Fibroblast of pulmonary artery (primary cell): ENCODE results near the gene PIN4.

Experiments
- DNase-seq: peaks from one replicate; pipeline ENCODE4 v3.0.0-alpha.2; 2010; ENCODE audit warnings: low read depth
- H3K4me3 ChIP-seq: replicated peaks from 2 replicates; pipeline ENCODE4 v1.5.1; 2011; ENCODE audit warnings: low read depth, mild to moderate bottlenecking, control low read depth, low read length, moderate library complexity
- CTCF ChIP-seq: IDR thresholded peaks from 2 replicates; pipeline ENCODE4 v1.5.1; 2011; ENCODE audit warnings: mild to moderate bottlenecking, control low read depth, low read length, inconsistent platforms; ENCODE audit errors: missing control alignments

PIN4 gene

DNA sequence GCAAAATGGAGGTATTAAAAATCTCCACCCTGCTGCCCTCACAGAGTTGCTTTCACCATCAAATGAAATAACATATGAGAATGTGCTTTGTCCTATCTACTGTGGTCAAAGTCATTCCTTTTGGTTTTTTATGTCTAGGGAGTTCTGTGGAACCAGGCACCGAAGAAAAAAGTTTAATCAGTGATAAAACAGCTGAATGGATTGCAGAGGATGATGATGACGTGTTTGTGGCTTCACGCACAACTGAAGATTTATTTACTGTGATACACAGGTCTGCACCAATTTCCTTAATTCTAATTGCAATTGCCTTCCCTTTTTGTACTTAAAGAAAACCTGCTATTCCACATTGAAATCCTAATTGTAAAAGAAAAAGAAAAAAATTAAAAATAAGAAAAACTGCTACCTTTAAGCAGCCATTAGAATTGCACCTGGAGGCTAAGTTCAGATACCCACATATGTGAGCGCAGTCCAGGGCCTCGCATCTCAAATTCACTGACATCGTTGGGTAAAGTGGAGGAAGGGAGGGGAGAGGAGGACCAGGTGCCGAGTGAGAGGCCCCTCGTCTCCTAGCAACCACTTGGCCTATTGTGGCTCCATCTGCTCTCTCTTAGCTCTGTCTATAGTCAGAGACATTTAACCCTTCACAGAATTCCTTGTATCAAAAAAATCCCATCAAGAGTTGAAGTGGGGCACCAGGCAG is 39.3 kb upstream of the PIN4 start:
- H3K4me3 ChIP-seq: no peak overlapping the region
- no peak for DNase-seq
- no peak for TF ChIP-seq CTCF

- H3K4me3 ChIP-seq: no peak overlapping the region
- no peak for DNase-seq
- no peak for TF ChIP-seq CTCF
Measured at GRCh38 chrX:72142794-72143608, 38.6 kb upstream of the PIN4 start.

- no peak for DNase-seq
- TF ChIP-seq CTCF: no peak
- H3K4me3 ChIP-seq: no peak overlapping the region
Measured at GRCh38 chrX:72143609-72143907, 38.0 kb upstream of the PIN4 start.

DNA sequence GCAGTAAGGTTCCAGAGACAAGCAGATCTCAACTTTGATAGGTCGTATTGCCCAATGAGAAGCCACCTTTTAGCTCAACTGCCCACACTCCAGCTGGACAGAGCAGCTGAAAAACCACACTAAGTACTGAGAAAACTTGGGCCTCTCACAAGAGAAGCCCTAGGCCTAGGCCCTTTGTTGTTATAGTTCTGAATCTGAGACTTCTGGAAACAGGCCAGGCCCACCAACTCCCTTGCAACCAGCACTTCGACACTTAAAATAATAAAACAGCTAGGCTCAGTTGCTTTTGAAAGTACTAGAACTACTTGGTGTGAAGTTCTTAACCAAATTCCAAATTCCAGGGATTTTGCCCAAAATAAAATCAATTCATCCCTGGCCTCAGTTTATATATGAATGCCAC is 36.4 kb upstream of the PIN4 start:
- no peak overlapping the region for H3K4me3 ChIP-seq
- DNase-seq: no peak
- no peak for TF ChIP-seq CTCF

DNA sequence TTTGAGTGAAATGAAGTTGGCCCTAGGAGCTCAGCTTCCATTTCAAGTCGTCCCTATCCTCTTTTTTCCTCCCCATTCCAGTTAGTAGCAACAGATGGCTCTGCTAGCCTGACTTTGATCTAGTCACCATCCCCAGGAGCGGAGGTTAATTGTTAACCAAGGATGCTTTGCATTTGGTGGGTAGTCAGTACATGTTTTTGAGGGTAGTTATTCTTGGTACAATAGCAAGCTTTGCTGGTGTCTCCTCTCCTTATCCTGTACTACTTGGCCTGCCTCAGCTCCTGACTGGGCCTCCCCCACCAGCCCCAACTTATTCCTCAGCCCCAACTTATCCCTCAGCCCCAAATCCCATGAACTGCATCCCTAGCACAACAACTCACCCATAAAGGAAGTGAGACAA is 35.0 kb upstream of the PIN4 start:
- TF ChIP-seq CTCF: no peak
- DNase-seq: no peak
- H3K4me3 ChIP-seq: no peak overlapping the region

- TF ChIP-seq CTCF: no peak
- H3K4me3 ChIP-seq: no peak overlapping the region
- DNase-seq: no peak
Measured at GRCh38 chrX:72158773-72159172, 22.8 kb upstream of the PIN4 start.

- no peak overlapping the region for H3K4me3 ChIP-seq
- no peak for DNase-seq
- TF ChIP-seq CTCF: no peak
Measured at GRCh38 chrX:72159769-72160168, 21.8 kb upstream of the PIN4 start.
